BJ (cell line): Measurements from ENCODE around the gene MRPL28. TPM values are rescaled to one million over a fixed set of nuclear protein-coding genes. Genes with fewer than 3 reads are reported as not detected.

Experiments
- CTCF ChIA-PET: fragments of 350-600 bp; formaldehyde crosslinking; extraction: SDS; loops from one replicate; lab custom pipeline; 2021; ENCODE audit warnings: antibody characterized with exemption, inconsistent platforms; lab: Yijun Ruan, JAX
- POLR2A ChIA-PET: fragments of 300-600 bp; sonication (Branson Sonifier 250); formaldehyde crosslinking; extraction: SDS; loops from one replicate; lab custom pipeline; 2021; ENCODE audit warnings: antibody characterized with exemption; lab: Charles Lee
- DNase-seq: peaks from one replicate; pipeline ENCODE4 v3.0.0-alpha.2; 2011; ENCODE audit warnings: low read depth
- H3K27me3 ChIP-seq: 2 replicates; pipeline ENCODE4 v1.6.0; 2011; ENCODE audit warnings: low read length; ENCODE audit not compliant: control insufficient read depth, insufficient read depth
- H3K36me3 ChIP-seq: 2 replicates; pipeline ENCODE4 v1.5.1; 2011; ENCODE audit warnings: low read length; ENCODE audit not compliant: control insufficient read depth, insufficient read depth
- H3K4me3 ChIP-seq: 2 replicates; pipeline ENCODE4 v1.5.1; 2011; ENCODE audit warnings: low read depth, mild to moderate bottlenecking, control low read depth, low read length
- polyA plus RNA-seq: library from polyadenylated mRNA; depleted of rRNA; stranded (reverse); fragments of >200 nt; gene quantifications from 2 replicates; pipeline ENCODE4 v1.2.3, GENCODE V29; 2011
- TF ChIP-seq, protein P1 (sequence below): IDR thresholded peaks from 2 replicates; pipeline ENCODE4 v1.5.1; 2011; ENCODE audit warnings: low read depth, mild to moderate bottlenecking, control low read depth, inconsistent platforms, low read length, moderate library complexity; ENCODE audit not compliant: insufficient read depth

Gene MRPL28
- polyA plus RNA-seq, 1 experiment, result 188 TPM

DNA sequence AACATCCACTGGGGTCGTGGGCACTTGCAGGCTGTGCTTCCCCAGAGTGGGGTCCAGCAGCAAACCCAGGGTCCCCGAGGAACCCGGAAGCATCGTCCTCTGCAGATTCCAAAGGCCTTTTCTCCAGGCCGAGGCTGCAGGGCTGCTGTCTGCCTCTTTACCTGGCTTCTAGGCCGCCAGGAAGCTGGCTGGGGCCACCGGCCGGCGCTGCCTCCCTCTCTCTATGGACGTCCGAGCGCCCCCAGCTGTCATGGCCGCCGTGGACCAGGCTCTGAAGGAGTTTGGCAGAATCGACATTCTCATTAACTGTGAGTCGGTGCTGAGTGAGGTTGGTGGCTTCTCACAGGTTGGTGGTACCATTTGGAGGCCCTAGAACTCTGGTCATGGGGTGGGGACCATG lies 36.9 kb upstream of the MRPL28 start:
- no peak for DNase-seq
- H3K36me3 ChIP-seq, result peaks cover 5% of the 10 kb centered on the region
- POLR2A ChIA-PET, result no interaction called here
- TF ChIP-seq, protein P1, sequence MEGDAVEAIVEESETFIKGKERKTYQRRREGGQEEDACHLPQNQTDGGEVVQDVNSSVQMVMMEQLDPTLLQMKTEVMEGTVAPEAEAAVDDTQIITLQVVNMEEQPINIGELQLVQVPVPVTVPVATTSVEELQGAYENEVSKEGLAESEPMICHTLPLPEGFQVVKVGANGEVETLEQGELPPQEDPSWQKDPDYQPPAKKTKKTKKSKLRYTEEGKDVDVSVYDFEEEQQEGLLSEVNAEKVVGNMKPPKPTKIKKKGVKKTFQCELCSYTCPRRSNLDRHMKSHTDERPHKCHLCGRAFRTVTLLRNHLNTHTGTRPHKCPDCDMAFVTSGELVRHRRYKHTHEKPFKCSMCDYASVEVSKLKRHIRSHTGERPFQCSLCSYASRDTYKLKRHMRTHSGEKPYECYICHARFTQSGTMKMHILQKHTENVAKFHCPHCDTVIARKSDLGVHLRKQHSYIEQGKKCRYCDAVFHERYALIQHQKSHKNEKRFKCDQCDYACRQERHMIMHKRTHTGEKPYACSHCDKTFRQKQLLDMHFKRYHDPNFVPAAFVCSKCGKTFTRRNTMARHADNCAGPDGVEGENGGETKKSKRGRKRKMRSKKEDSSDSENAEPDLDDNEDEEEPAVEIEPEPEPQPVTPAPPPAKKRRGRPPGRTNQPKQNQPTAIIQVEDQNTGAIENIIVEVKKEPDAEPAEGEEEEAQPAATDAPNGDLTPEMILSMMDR, result no peak
- no peak overlapping the region for H3K4me3 ChIP-seq
- CTCF ChIA-PET, result interaction anchor here (1.2 kb wide), 1 partner anchor 9 kb away, joined by 3 read pairs; no protein-coding TSS in a partner anchor
- H3K27me3 ChIP-seq, result no peaks in the 10 kb centered on the region

DNA sequence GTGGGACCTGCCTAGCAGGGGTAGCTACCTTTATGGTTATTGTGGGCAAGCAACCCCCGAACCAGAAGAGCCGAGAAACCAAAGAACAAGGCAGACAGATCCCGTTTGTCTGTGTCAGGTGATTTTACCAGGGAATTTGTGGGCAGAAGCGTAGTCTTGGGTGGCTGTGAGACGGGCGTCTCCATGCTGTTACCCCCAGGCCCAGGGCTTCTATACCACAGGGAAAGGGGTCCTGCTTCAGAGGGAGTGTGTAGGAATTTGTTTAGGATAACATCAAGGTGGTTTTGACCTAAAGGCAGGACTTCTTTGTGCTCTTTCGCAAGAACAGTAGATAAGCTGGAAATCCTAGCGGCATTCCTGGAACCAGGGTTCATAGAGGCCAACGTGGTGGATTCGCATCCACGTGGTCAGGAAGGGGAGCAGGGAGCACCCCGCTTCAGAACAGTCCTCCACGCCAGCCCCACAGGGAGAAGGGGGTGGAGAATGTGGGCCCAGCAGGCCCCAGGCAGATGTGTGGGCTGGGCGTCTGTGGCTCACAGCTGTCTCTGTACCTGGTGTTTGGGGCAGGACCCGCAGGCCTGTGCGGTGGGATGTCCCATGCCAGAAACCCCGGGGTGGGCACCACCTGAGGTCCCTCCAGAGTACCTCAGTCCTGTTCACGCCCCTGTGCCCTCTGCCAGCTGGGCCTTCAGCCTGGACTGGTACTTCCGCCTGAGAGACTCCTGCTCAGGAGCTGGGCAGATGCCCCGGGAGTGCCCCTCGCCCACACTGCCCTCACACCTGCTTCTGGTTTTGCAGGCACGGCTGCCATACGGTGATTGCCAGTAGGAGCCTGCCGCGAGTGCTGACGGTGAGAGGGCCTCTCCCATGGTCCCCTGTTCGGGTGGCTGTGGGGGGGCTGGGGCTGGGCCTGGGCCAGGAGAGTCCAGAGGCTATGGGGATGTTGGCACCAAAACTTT lies 35.5 kb upstream of the MRPL28 start:
- CTCF ChIA-PET, result interaction anchor here (0.6 to 1.0 kb wide), 2 partner anchors 16 to 340 kb away, joined by 3 read pairs; no protein-coding TSS in a partner anchor
- DNase-seq, result no peak
- Histone ChIP-seq H3K27me3 (no peaks in the 10 kb centered on the region), H3K4me3 (no peak overlapping the region), H3K36me3 (peaks cover 3% of the 10 kb centered on the region)
- POLR2A ChIA-PET, result no interaction called here
- TF ChIP-seq, protein P1, result no peak

DNA sequence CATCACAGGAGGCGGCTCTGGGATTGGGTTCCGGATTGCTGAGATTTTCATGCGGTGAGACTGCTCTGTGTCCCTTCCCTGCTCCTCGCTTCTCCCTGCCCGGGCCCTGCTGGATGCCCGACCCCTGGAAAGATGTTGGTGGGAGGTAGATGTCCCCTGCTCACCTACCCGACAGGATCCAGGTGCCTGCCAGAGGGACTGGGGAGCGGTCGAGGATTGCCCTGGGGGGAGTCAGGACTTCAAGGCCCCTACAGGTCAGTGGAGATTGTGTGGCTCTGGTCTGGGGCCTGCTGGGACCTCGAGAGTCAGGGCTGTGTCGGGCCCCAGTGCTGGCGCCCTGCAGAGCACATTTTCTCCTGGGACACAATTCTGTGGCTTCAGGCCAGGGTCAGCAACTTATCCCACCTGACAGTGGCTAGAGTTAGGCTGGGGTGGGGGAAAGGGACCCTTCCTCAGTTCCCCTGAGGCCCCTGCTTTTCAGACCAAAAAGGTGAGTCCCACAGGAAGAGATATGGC lies 34.7 kb upstream of the MRPL28 start:
- no peaks in the 10 kb centered on the region for H3K27me3 ChIP-seq
- ChIA-PET POLR2A (no interaction called here), CTCF (interaction anchor here (1.0 kb wide), 1 partner anchor 17 kb away, joined by 3 read pairs; no protein-coding TSS in a partner anchor)
- no peak overlapping the region for H3K4me3 ChIP-seq
- no peak for DNase-seq
- TF ChIP-seq, protein P1, result no peak
- peaks cover 3% of the 10 kb centered on the region for H3K36me3 ChIP-seq

DNA sequence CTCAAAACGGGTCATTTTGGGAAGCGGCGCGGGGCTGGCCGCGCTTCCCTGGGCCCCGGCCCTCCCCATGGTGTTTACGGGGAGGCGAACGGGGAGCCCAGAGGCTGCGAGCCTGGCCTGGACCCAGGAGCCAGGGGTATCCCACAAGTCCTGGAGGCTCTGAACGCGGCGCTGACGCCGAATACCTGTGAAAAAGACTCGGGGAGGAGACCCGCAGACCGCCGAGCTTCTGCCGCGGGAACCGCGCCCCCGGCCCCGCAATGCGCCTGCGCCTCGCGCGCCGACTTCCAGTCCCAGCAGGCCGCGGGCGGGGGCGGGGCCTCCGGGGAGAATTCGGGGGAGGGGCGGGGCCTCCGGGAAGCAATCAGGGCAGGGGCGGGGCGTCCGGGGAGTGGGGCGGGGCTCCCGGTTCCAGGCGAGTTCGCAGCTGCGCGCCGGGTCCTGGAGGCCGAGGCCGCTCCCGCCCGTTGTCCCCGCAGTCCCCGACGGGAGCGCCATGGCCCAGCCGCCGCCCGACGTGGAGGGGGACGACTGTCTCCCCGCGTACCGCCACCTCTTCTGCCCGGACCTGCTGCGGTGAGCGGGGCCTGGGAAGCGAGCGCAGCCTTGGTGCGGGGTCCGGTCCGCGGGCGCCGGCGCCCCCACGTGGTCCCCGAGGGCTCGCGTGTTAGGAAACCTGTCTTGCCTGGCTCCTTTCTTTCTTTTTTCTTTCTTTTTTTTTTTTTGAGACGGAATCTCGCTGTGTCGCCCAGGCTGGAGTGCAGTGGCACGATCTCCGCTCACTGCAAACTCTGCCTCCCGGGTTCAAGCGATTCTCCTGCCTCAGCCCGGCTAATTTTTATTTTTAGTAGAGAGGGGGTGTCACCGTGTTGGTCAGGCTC lies 31.4 kb upstream of the MRPL28 start, which contains the start of gene DECR2:
TSS of gene DECR2 (plus strand) at position 418 of the 881 bp plus-strand sequence. CDS start at position 497, 79 bp downstream.
- ChIA-PET CTCF (interaction anchor here (0.6 to 1.0 kb wide), 6 partner anchors 23 to 295 kb away, joined by 3 to 4 read pairs (median 3); no protein-coding TSS in a partner anchor), POLR2A (interaction anchor here (0.7 kb wide), 1 partner anchor 124 kb away, joined by 3 read pairs; no protein-coding TSS in a partner anchor)
- DNase-seq, result peak; percentile 28
- H3K27me3 ChIP-seq, result no peaks in the 10 kb centered on the region
- TF ChIP-seq, protein P1, result peak; percentile 42
- peaks cover 10% of the 10 kb centered on the region for H3K36me3 ChIP-seq
- H3K4me3 ChIP-seq, result peak within 1 kb of the TSS; percentile 82
